ENCODE measurements around the gene PDE4D. TPM values are rescaled to one million over a fixed set of nuclear protein-coding genes. Genes with fewer than 3 reads are reported as not detected.

The PDE4D gene
- polyA plus RNA-seq, 1 donor (not counting 4 experiments of a cell fraction or from before 2014, with no cell fraction given) = 3.6 TPM

- dilution Hi-C loops (cut with MboI; ENCODE audit: extremely low pct_ligation_motif_present, low sequenced_read_pairs) = no loop called here
- H3K9me1 ChIP-seq (ENCODE audit: control insufficient read depth, extremely low read depth, insufficient read depth, low read length) = no peaks in the 10 kb centered on the region
- no peak overlapping the region for H3K9ac ChIP-seq (ENCODE audit: control insufficient read depth, extremely low read depth, insufficient read depth, low read length)
- TF ChIP-seq CTCF (optimal IDR thresholded peaks at IDR 0.05 in 1 of 3, IDR thresholded peaks at IDR 0.05 in 1 of 3, conservative IDR thresholded peaks at IDR 0.05 in 1 of 3; ENCODE audit: extremely low read depth in 1 of 3, insufficient read depth in 2 of 3, low read length in 3 of 3) = no peak
- TF ChIP-seq EZH2 (IDR thresholded peaks at IDR 0.05; ENCODE audit: low read length) = no peak
- no peaks in the 10 kb centered on the region for H4K20me1 ChIP-seq (ENCODE audit: control insufficient read depth, extremely low read depth, insufficient read depth, low read length)
- no peak overlapping the region for H2AFZ ChIP-seq (ENCODE audit: control insufficient read depth, low read length)
- H3K27ac ChIP-seq (ENCODE audit: control insufficient read depth, insufficient read depth, low read length) = no peak overlapping the region
- H3K79me2 ChIP-seq (ENCODE audit: control insufficient read depth, insufficient read depth, low read length) = no peaks in the 10 kb centered on the region
- no peaks in the 10 kb centered on the region for H3K36me3 ChIP-seq (ENCODE audit: control insufficient read depth in 2 of 2, extremely low read depth in 1 of 2, insufficient read depth in 2 of 2, low read length in 2 of 2)
- no peaks in the 10 kb centered on the region for H3K9me3 ChIP-seq (ENCODE audit: control insufficient read depth, low read depth, low read length)
- DNase-seq (ENCODE audit: low read depth, low spot score) (no peak), FAIRE-seq (no peak)
- no peak overlapping the region for H3K4me2 ChIP-seq (ENCODE audit: control insufficient read depth, extremely low read depth, insufficient read depth, low read depth, low read length)
- H3K4me1 ChIP-seq (ENCODE audit: control insufficient read depth, extremely low read depth, insufficient read depth, low read length) = no peaks in the 10 kb centered on the region
- no peak overlapping the region for H3K4me3 ChIP-seq (ENCODE audit: control insufficient read depth in 2 of 3, extremely low read depth in 1 of 3, insufficient read depth in 2 of 3, low read depth in 1 of 3, low read length in 3 of 3)
- no peaks in the 10 kb centered on the region for H3K27me3 ChIP-seq (ENCODE audit: control insufficient read depth, extremely low read depth, insufficient read depth, low read length)
Measured at GRCh38 chr5:59241552-59241951, 652.0 kb downstream of the PDE4D start.

- Histone ChIP-seq H4K20me1 (ENCODE audit: control insufficient read depth, extremely low read depth, insufficient read depth, low read length) (no peaks in the 10 kb centered on the region), H3K9me1 (ENCODE audit: control insufficient read depth, extremely low read depth, insufficient read depth, low read length) (no peaks in the 10 kb centered on the region), H3K4me3 (ENCODE audit: control insufficient read depth in 2 of 3, extremely low read depth in 1 of 3, insufficient read depth in 2 of 3, low read depth in 1 of 3, low read length in 3 of 3) (no peak overlapping the region), H3K27me3 (ENCODE audit: control insufficient read depth, extremely low read depth, insufficient read depth, low read length) (no peaks in the 10 kb centered on the region), H3K79me2 (ENCODE audit: control insufficient read depth, insufficient read depth, low read length) (no peaks in the 10 kb centered on the region), H3K9ac (ENCODE audit: control insufficient read depth, extremely low read depth, insufficient read depth, low read length) (no peak overlapping the region), H2AFZ (ENCODE audit: control insufficient read depth, low read length) (no peak overlapping the region), H3K36me3 (ENCODE audit: control insufficient read depth in 2 of 2, extremely low read depth in 1 of 2, insufficient read depth in 2 of 2, low read length in 2 of 2) (no peaks in the 10 kb centered on the region), H3K9me3 (ENCODE audit: control insufficient read depth, low read depth, low read length) (no peaks in the 10 kb centered on the region), H3K4me1 (ENCODE audit: control insufficient read depth, extremely low read depth, insufficient read depth, low read length) (no peaks in the 10 kb centered on the region), H3K4me2 (ENCODE audit: control insufficient read depth, extremely low read depth, insufficient read depth, low read depth, low read length) (no peak overlapping the region), H3K27ac (ENCODE audit: control insufficient read depth, insufficient read depth, low read length) (no peak overlapping the region)
- FAIRE-seq (no peak), DNase-seq (ENCODE audit: low read depth, low spot score) (no peak)
- TF ChIP-seq CTCF (optimal IDR thresholded peaks at IDR 0.05 in 1 of 3, IDR thresholded peaks at IDR 0.05 in 1 of 3, conservative IDR thresholded peaks at IDR 0.05 in 1 of 3; ENCODE audit: extremely low read depth in 1 of 3, insufficient read depth in 2 of 3, low read length in 3 of 3) = no peak
- no peak for TF ChIP-seq EZH2 (IDR thresholded peaks at IDR 0.05; ENCODE audit: low read length)
- dilution Hi-C loops (cut with MboI; ENCODE audit: extremely low pct_ligation_motif_present, low sequenced_read_pairs) = no loop called here
Measured at GRCh38 chr5:59241119-59241518, 652.4 kb downstream of the PDE4D start.
